Right kidney (tissue), 1 donor: ENCODE data around the gene OVOL2.
"Not testable (repeated sequence)": the region's sequence is repeated elsewhere in the genome, so short reads cannot be mapped to it uniquely, and the experiment has no call there.

ENCODE experiments used
- DNase-seq: peaks from one replicate; pipeline ENCODE4 v3.0.0-alpha.2; 2016

The OVOL2 gene

GRCh38 chr20:18058661-18059467 is 1.1 kb upstream of the OVOL2 start:
- DNase-seq, result peak; percentile 69

GRCh38 chr20:18057994-18058349 is 256 bp upstream of the OVOL2 start:
- no peak for DNase-seq

- DNase-seq, result peak; percentile 52
Observed at GRCh38 chr20:18056174-18057100, 1.3 kb downstream of the OVOL2 start.

GRCh38 chr20:18055261-18055660 is 2.5 kb downstream of the OVOL2 start:
- no peak for DNase-seq

- no peak for DNase-seq
Observed at GRCh38 chr20:18052856-18053255, 4.9 kb downstream of the OVOL2 start.

GRCh38 chr20:18050628-18051027 is 7.1 kb downstream of the OVOL2 start:
- no peak for DNase-seq

GRCh38 chr20:18048176-18048575 is 9.5 kb downstream of the OVOL2 start:
- DNase-seq, result no peak

- no peak for DNase-seq
Observed at GRCh38 chr20:18046535-18046934, 11.2 kb downstream of the OVOL2 start.

- no peak for DNase-seq
Observed at GRCh38 chr20:18042229-18042628, 15.5 kb downstream of the OVOL2 start.

- DNase-seq, result no peak
Observed at GRCh38 chr20:18041462-18041861, 16.3 kb downstream of the OVOL2 start.

- no peak for DNase-seq
Observed at GRCh38 chr20:18039063-18039462, 18.7 kb downstream of the OVOL2 start.

- DNase-seq, result no peak
Observed at GRCh38 chr20:18034039-18034438, 23.7 kb downstream of the OVOL2 start.

- no peak for DNase-seq
Observed at GRCh38 chr20:18032977-18033892, 24.5 kb downstream of the OVOL2 start.

- DNase-seq, result no peak
Observed at GRCh38 chr20:18031888-18032509, 25.7 kb downstream of the OVOL2 start.

- DNase-seq, result no peak
Observed at GRCh38 chr20:18031050-18031449, 26.7 kb downstream of the OVOL2 start.

GRCh38 chr20:18030020-18030419 is 27.7 kb downstream of the OVOL2 start:
- no peak for DNase-seq

- not testable (repeated sequence) for DNase-seq
Observed at GRCh38 chr20:18027011-18027410, 30.7 kb downstream of the OVOL2 start.

GRCh38 chr20:18024606-18025127 is 33.0 kb downstream of the OVOL2 start:
- DNase-seq, result no peak

GRCh38 chr20:18020931-18021330 is 36.8 kb downstream of the OVOL2 start:
- no peak for DNase-seq

- DNase-seq, result no peak
Observed at GRCh38 chr20:18019068-18019467, 38.6 kb downstream of the OVOL2 start.

- no peak for DNase-seq
Observed at GRCh38 chr20:18018100-18018499, 39.6 kb downstream of the OVOL2 start.

GRCh38 chr20:18016772-18017171 is 40.9 kb downstream of the OVOL2 start:
- no peak for DNase-seq
